ENCODE data around the gene HTR3B.

The HTR3B gene

DNA sequence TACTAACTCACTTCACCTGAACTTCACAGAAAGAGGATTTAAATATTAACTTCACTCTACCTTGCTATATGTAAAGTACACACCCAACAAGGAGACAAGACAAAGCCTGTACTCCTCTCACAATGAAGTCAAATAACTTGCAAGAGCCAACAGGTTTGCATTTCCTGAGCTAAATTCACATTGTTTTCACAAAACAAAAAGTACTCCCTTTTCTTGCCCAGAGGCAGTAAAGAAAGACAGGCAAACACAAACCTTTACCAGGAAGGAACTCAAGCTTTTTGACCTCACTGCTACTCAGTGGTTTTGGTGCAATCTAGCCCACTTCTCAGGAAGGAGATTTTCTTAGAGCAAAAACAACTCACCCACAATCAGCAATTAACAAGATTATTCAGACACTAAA, 44.9 kb upstream of the HTR3B start:
- ATAC-seq, result no peak
- TF ChIP-seq ZC3H10 (CRISPR knock-in tag; IDR thresholded peaks at IDR 0.05) (no peak), TOX (CRISPR knock-in tag; IDR thresholded peaks at IDR 0.05; ENCODE audit: borderline replicate concordance) (no peak), ZFP3 (CRISPR knock-in tag; IDR thresholded peaks at IDR 0.05) (no peak), ISL1 (CRISPR knock-in tag; IDR thresholded peaks at IDR 0.05) (no peak), TCF4 (CRISPR knock-in tag; IDR thresholded peaks at IDR 0.05; ENCODE audit: borderline replicate concordance) (no peak), ZFP30 (CRISPR knock-in tag; IDR thresholded peaks at IDR 0.05) (no peak), ZNF70 (CRISPR knock-in tag; IDR thresholded peaks at IDR 0.05) (no peak), ESRRG (CRISPR knock-in tag; IDR thresholded peaks at IDR 0.05) (no peak), PPARA (CRISPR knock-in tag; IDR thresholded peaks at IDR 0.05; ENCODE audit: borderline replicate concordance) (no peak), CSDC2 (CRISPR knock-in tag; IDR thresholded peaks at IDR 0.05) (no peak), OSR1 (CRISPR knock-in tag; IDR thresholded peaks at IDR 0.05) (no peak), ARNTL (CRISPR knock-in tag; IDR thresholded peaks at IDR 0.05; ENCODE audit: borderline replicate concordance, low read depth) (no peak)
- TF ChIP-seq, protein P1, sequence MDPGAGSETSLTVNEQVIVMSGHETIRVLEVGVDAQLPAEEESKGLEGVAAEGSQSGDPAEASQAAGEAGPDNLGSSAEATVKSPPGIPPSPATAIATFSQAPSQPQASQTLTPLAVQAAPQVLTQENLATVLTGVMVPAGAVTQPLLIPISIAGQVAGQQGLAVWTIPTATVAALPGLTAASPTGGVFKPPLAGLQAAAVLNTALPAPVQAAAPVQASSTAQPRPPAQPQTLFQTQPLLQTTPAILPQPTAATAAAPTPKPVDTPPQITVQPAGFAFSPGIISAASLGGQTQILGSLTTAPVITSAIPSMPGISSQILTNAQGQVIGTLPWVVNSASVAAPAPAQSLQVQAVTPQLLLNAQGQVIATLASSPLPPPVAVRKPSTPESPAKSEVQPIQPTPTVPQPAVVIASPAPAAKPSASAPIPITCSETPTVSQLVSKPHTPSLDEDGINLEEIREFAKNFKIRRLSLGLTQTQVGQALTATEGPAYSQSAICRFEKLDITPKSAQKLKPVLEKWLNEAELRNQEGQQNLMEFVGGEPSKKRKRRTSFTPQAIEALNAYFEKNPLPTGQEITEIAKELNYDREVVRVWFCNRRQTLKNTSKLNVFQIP (CRISPR knock-in tag; IDR thresholded peaks at IDR 0.05; ENCODE audit: borderline replicate concordance, low read depth), result no peak
- TF ChIP-seq, protein P2, sequence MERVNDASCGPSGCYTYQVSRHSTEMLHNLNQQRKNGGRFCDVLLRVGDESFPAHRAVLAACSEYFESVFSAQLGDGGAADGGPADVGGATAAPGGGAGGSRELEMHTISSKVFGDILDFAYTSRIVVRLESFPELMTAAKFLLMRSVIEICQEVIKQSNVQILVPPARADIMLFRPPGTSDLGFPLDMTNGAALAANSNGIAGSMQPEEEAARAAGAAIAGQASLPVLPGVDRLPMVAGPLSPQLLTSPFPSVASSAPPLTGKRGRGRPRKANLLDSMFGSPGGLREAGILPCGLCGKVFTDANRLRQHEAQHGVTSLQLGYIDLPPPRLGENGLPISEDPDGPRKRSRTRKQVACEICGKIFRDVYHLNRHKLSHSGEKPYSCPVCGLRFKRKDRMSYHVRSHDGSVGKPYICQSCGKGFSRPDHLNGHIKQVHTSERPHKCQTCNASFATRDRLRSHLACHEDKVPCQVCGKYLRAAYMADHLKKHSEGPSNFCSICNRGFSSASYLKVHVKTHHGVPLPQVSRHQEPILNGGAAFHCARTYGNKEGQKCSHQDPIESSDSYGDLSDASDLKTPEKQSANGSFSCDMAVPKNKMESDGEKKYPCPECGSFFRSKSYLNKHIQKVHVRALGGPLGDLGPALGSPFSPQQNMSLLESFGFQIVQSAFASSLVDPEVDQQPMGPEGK (CRISPR knock-in tag; IDR thresholded peaks at IDR 0.05; ENCODE audit: borderline replicate concordance), result no peak
- TF ChIP-seq, protein P3, sequence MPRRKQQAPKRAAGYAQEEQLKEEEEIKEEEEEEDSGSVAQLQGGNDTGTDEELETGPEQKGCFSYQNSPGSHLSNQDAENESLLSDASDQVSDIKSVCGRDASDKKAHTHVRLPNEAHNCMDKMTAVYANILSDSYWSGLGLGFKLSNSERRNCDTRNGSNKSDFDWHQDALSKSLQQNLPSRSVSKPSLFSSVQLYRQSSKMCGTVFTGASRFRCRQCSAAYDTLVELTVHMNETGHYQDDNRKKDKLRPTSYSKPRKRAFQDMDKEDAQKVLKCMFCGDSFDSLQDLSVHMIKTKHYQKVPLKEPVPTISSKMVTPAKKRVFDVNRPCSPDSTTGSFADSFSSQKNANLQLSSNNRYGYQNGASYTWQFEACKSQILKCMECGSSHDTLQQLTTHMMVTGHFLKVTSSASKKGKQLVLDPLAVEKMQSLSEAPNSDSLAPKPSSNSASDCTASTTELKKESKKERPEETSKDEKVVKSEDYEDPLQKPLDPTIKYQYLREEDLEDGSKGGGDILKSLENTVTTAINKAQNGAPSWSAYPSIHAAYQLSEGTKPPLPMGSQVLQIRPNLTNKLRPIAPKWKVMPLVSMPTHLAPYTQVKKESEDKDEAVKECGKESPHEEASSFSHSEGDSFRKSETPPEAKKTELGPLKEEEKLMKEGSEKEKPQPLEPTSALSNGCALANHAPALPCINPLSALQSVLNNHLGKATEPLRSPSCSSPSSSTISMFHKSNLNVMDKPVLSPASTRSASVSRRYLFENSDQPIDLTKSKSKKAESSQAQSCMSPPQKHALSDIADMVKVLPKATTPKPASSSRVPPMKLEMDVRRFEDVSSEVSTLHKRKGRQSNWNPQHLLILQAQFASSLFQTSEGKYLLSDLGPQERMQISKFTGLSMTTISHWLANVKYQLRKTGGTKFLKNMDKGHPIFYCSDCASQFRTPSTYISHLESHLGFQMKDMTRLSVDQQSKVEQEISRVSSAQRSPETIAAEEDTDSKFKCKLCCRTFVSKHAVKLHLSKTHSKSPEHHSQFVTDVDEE (CRISPR knock-in tag; IDR thresholded peaks at IDR 0.05), result no peak
- TF ChIP-seq, protein P4, sequence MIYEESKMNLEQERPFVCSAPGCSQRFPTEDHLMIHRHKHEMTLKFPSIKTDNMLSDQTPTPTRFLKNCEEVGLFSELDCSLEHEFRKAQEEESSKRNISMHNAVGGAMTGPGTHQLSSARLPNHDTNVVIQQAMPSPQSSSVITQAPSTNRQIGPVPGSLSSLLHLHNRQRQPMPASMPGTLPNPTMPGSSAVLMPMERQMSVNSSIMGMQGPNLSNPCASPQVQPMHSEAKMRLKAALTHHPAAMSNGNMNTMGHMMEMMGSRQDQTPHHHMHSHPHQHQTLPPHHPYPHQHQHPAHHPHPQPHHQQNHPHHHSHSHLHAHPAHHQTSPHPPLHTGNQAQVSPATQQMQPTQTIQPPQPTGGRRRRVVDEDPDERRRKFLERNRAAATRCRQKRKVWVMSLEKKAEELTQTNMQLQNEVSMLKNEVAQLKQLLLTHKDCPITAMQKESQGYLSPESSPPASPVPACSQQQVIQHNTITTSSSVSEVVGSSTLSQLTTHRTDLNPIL (CRISPR knock-in tag; IDR thresholded peaks at IDR 0.05; ENCODE audit: low read depth), result no peak

DNA sequence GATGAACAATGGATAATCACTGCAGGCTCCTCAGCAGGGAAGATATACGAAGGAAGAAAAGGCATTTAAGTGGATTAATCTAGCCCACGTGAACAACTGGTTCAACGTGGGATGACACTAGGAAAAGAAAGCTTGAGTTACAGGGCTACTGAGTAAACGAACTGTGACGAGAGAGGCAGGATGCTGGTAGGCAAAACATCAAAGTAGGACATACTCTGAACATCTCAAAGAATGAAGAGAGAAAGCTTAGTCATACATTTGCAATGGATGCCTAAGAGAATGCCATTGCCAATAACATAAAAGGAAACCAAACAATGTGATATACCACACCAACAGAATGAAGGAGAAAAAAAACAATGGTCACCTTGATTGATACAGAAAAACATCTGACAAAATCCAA, 42.2 kb upstream of the HTR3B start:
- peak; percentile 51 for ATAC-seq
- TF ChIP-seq PPARA (CRISPR knock-in tag; IDR thresholded peaks at IDR 0.05; ENCODE audit: borderline replicate concordance) (no peak), RARB (CRISPR knock-in tag; IDR thresholded peaks at IDR 0.05) (no peak), ZNF70 (CRISPR knock-in tag; IDR thresholded peaks at IDR 0.05) (no peak), TCF4 (CRISPR knock-in tag; IDR thresholded peaks at IDR 0.05; ENCODE audit: borderline replicate concordance) (no peak), ARNTL (CRISPR knock-in tag; IDR thresholded peaks at IDR 0.05; ENCODE audit: borderline replicate concordance, low read depth) (no peak)
- TF ChIP-seq, protein P4 (CRISPR knock-in tag; IDR thresholded peaks at IDR 0.05; ENCODE audit: low read depth), result no peak
- TF ChIP-seq, protein P1 (CRISPR knock-in tag; IDR thresholded peaks at IDR 0.05; ENCODE audit: borderline replicate concordance, low read depth), result no peak

DNA sequence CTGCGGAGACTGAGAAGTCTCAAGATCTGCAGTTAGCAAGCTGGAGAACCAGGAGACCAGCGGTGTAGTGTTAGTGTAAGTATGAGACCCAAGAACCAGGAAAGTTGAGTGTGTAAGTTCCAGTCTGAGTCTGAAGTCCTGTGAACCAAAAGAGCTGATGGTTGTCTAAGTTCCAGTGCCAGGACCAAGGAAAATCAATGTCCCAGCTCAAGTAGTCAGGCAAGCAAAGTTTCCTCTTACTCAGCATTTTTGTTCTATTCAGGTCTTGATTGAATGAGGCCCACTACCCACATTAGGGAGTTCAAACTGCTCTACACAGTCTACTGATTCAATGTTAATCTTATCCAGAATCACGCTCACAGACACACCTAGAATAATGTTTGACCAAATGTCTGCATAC, 40.2 kb upstream of the HTR3B start:
- TF ChIP-seq ZNF565 (CRISPR knock-in tag; conservative IDR thresholded peaks at IDR 0.05; ENCODE audit: low read depth), result no peak
- TF ChIP-seq ZNF70 (CRISPR knock-in tag; IDR thresholded peaks at IDR 0.05), result no peak
- ATAC-seq, result no peak
